CD14-positive monocyte (primary cell): ENCODE measurements around the gene LRRN2. TPM values are rescaled to one million over a fixed set of nuclear protein-coding genes. Genes with fewer than 3 reads are reported as not detected.

ENCODE experiments used
- DNase-seq, 3 donors: peaks; one replicate each; pipeline ENCODE4 v3.0.0-alpha.2; 2011 to 2022
- H2AFZ ChIP-seq: 2 replicates; pipeline ENCODE4 v1.6.0; 2012; ENCODE audit warnings: mild to moderate bottlenecking, low read depth, low read length, inconsistent platforms; ENCODE audit not compliant: insufficient read depth, poor library complexity, severe bottlenecking
- H3K27ac ChIP-seq, 2 donors: 1 replicate in 1 of 2; 2 replicates in 1 of 2; pipeline ENCODE4 v1.5.1; 2012 to 2013; ENCODE audit warnings: low read length in 2 of 2, control low read depth in 1 of 2, inconsistent platforms in 1 of 2, low read depth in 1 of 2, mild to moderate bottlenecking in 1 of 2
- H3K27me3 ChIP-seq, 2 donors: one replicate each; pipeline versions ENCODE4 v1.6.0 to v1.6.1; 2011 to 2013; ENCODE audit warnings: low read length in 2 of 2; ENCODE audit not compliant: control insufficient read depth in 2 of 2, insufficient read depth in 2 of 2
- H3K36me3 ChIP-seq, 2 donors: replicated peaks in 1 of 2; 1 replicate in 1 of 2; 2 replicates in 1 of 2; pipeline versions ENCODE4 v1.5.1 to v1.6.1; 2012 to 2013; ENCODE audit warnings: low read length in 2 of 2, control low read depth in 1 of 2, inconsistent platforms in 1 of 2, mild to moderate bottlenecking in 1 of 2; ENCODE audit not compliant: insufficient read depth in 2 of 2, control insufficient read depth in 1 of 2
- H3K4me1 ChIP-seq, 2 donors: 1 replicate in 1 of 2; 2 replicates in 1 of 2; pipeline versions ENCODE4 v1.5.1 to v1.6.1; 2012 to 2013; ENCODE audit warnings: low read length in 2 of 2, control low read depth in 1 of 2, inconsistent platforms in 1 of 2, mild to moderate bottlenecking in 1 of 2, moderate library complexity in 1 of 2; ENCODE audit not compliant: insufficient read depth in 2 of 2, control insufficient read depth in 1 of 2
- H3K4me2 ChIP-seq: replicated peaks from 2 replicates; pipeline ENCODE3; 2012; ENCODE audit warnings: low read length, moderate library complexity, mild to moderate bottlenecking; ENCODE audit not compliant: poor library complexity, severe bottlenecking; ENCODE audit errors: extremely low read depth
- H3K4me3 ChIP-seq, 3 experiments: fragments of 200-600 bp in 1 of 3; sonication (generic) in 1 of 3; replicated peaks in 1 of 3; 1 replicate in 2 of 3; 2 replicates in 1 of 3; pipeline ENCODE4 v1.5.1; 2011 to 2013; ENCODE audit warnings: low read length in 3 of 3, mild to moderate bottlenecking in 3 of 3, control low read depth in 2 of 3, low read depth in 2 of 3, inconsistent platforms in 1 of 3, moderate library complexity in 1 of 3
- H3K79me2 ChIP-seq: 2 replicates; pipeline ENCODE4 v1.6.0; 2012; ENCODE audit warnings: mild to moderate bottlenecking, control low read depth, inconsistent platforms, low read length, moderate library complexity; ENCODE audit not compliant: insufficient read depth
- H3K9ac ChIP-seq: 2 replicates; pipeline ENCODE4 v1.6.0; 2017; ENCODE audit warnings: low read length, mild to moderate bottlenecking; ENCODE audit not compliant: insufficient read depth, poor library complexity, severe bottlenecking
- H3K9me3 ChIP-seq, 2 donors: replicated peaks in 1 of 2; 1 replicate in 1 of 2; 2 replicates in 1 of 2; pipeline versions ENCODE4 v1.5.1 to v1.6.1; 2012 to 2013; ENCODE audit warnings: low read length in 2 of 2, control low read depth in 1 of 2; ENCODE audit not compliant: control insufficient read depth in 1 of 2, insufficient read depth in 1 of 2
- H4K20me1 ChIP-seq: 2 replicates; pipeline ENCODE4 v1.6.0; 2012; ENCODE audit warnings: mild to moderate bottlenecking, low read length, control low read depth, moderate library complexity; ENCODE audit not compliant: insufficient read depth
- H3K27ac Mint-ChIP-seq, 7 donors: one replicate each; pipeline ENCODE4 v1.8.0; 2020; ENCODE audit warnings: mild to moderate bottlenecking in 7 of 7, mixed read lengths in 7 of 7, moderate library complexity in 6 of 7, inconsistent platforms in 2 of 7
- H3K27me3 Mint-ChIP-seq, 3 donors: one replicate each; pipeline ENCODE4 v1.8.0; 2021 to 2022; ENCODE audit warnings: low read depth in 3 of 3, mild to moderate bottlenecking in 3 of 3, mixed read lengths in 3 of 3, moderate library complexity in 3 of 3, inconsistent platforms in 1 of 3
- H3K36me3 Mint-ChIP-seq, 2 donors: one replicate each; pipeline ENCODE4 v1.8.0; 2020; ENCODE audit warnings: mixed read lengths in 2 of 2, inconsistent platforms in 1 of 2, mild to moderate bottlenecking in 1 of 2
- H3K4me1 Mint-ChIP-seq: one replicate; pipeline ENCODE4 v1.8.0; 2020; ENCODE audit warnings: mild to moderate bottlenecking, mixed read lengths
- H3K4me3 Mint-ChIP-seq, 2 donors: one replicate each; pipeline ENCODE4 v1.8.0; 2020; ENCODE audit warnings: mild to moderate bottlenecking in 2 of 2, mixed read lengths in 2 of 2, moderate library complexity in 1 of 2
- H3K9me3 Mint-ChIP-seq, 7 donors: one replicate each; pipeline ENCODE4 v1.8.0; 2020 to 2022; ENCODE audit warnings: mixed read lengths in 7 of 7, mild to moderate bottlenecking in 6 of 7, moderate library complexity in 6 of 7, inconsistent platforms in 2 of 7
- WGBS: methylation state at CpG from one replicate; pipeline ENCODE4 v1.1.5; 2013; ENCODE audit warnings: missing lambda C conversion rate; ENCODE audit not compliant: insufficient coverage; 5-methylcytosine and 5-hydroxymethylcytosine counted together
- intact Hi-C, 2 donors: fragments of 100-400 bp; cut with micrococcal nuclease; formaldehyde crosslinking; loops; one replicate each; pipeline versions ENCODE4 v1.15.0 to v1.15.1; 2023
- polyA plus RNA-seq, 3 donors: library from polyadenylated mRNA; depleted of rRNA in 1 of 3; unstranded in 2 of 3; stranded (reverse) in 1 of 3; fragments of 300-500 nt in 2 of 3; fragments of >200 nt in 1 of 3; fragmentation: Illumina TruSeq in 2 of 3; gene quantifications; 1 replicate in 2 of 3; 2 replicates in 1 of 3; pipeline ENCODE4 v1.2.3, GENCODE V29; 2012 to 2021
- TF ChIP-seq, protein P1 (sequence below): fragments of 200-600 bp; IDR thresholded peaks from one replicate; pipeline ENCODE4 v1.8.0; 2022; ENCODE audit warnings: antibody characterized with exemption, mild to moderate bottlenecking

Gene LRRN2
- polyA plus RNA-seq, 3 donors: not detected

DNA sequence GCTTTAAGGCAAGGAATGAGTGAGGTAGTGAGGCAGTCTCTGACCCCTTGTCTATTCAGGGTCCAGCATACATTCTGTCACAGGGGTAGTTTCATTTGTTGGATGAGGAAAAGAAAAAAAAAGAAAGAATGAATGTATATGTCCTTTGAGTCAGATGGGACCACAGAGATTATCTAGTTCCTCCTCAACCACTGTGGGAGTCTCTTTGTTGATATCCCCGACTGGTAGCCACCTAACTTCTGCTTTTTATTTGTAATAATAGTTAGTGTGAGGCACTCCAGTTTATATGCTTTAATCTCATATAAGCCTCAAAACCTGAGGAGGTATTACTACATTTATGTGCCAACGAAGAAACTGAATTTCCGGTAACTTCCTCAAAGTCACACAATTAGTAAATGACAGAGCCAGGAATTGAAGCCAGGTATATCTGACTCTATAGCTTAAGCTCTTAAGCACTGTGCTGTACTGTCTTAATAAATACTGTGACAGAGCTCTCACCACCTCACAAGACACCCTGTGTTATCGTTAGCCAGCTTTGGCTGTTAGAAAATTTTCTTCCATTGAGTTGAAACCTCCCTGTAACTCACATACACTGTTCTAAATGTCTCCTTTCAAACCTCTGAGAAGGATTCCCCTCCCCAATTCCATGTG is 87.1 kb downstream of the LRRN2 start:
- 63% methylated on average over 2 of the region's 4 CpGs for WGBS
- Histone ChIP-seq H3K79me2 (no peaks in the 10 kb centered on the region), H3K36me3 (no peaks in the 10 kb centered on the region), H3K27ac (no peak overlapping the region), H4K20me1 (no peaks in the 10 kb centered on the region), H2AFZ (no peak overlapping the region), H3K4me1 (no peaks in the 10 kb centered on the region), H3K27me3 (no peaks in the 10 kb centered on the region), H3K9me3 (no peaks in the 10 kb centered on the region), H3K9ac (no peak overlapping the region), H3K4me3 (no peak overlapping the region), H3K4me2 (no peak overlapping the region)
- TF ChIP-seq, protein P1, sequence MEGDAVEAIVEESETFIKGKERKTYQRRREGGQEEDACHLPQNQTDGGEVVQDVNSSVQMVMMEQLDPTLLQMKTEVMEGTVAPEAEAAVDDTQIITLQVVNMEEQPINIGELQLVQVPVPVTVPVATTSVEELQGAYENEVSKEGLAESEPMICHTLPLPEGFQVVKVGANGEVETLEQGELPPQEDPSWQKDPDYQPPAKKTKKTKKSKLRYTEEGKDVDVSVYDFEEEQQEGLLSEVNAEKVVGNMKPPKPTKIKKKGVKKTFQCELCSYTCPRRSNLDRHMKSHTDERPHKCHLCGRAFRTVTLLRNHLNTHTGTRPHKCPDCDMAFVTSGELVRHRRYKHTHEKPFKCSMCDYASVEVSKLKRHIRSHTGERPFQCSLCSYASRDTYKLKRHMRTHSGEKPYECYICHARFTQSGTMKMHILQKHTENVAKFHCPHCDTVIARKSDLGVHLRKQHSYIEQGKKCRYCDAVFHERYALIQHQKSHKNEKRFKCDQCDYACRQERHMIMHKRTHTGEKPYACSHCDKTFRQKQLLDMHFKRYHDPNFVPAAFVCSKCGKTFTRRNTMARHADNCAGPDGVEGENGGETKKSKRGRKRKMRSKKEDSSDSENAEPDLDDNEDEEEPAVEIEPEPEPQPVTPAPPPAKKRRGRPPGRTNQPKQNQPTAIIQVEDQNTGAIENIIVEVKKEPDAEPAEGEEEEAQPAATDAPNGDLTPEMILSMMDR: no peak
- no peak overlapping the region for H3K27ac Mint-ChIP-seq
- no peak for DNase-seq
- intact Hi-C loops: no loop called here
- peaks cover 5% of the 10 kb centered on the region for H3K4me1 Mint-ChIP-seq
- no peak overlapping the region for H3K4me3 Mint-ChIP-seq
- H3K27me3 Mint-ChIP-seq: peaks cover 1 to 2% (median 1%) of the 10 kb centered on the region in 3 donors
- peaks cover 10 to 13% of the 10 kb centered on the region in 2 donors for H3K36me3 Mint-ChIP-seq
- peaks cover 0 to 1% (median 0%) of the 10 kb centered on the region in 7 donors for H3K9me3 Mint-ChIP-seq

DNA sequence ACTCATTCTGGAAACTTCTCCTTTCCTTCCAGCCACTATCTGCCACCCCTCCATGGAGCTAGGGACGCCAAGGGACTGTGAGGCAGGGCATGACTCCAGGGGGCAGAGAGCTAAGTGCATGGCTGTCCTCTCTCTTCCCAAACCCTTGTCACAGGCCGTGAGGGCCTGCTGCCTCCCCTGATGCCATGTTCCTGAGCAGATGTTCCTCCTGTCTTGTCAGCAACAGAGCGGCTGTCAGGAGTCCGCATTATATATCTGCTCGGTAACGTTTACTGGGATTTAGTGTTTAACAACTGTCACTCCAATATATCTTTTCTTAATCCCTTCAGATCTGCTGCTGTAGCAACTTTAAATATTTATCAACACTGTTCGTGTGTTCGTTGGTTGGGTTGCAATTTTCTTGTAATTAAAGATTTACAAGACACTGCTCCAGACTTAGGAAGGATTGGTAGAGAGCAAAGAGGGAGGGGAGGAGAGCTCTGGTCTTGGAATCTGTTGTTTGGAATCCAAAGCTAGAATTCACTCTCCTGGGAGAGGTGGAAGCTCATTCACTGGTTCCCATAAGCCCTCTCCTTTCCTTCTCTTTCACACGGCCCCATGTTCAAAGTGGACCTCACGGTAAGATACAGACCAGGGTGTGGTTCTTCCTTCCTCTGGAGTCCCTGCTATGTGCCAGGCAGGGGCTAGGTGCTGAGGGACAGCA is 93.1 kb downstream of the LRRN2 start:
- Histone ChIP-seq H4K20me1 (no peaks in the 10 kb centered on the region), H3K4me3 (no peak overlapping the region), H3K79me2 (no peaks in the 10 kb centered on the region), H3K27me3 (no peaks in the 10 kb centered on the region), H3K36me3 (no peaks in the 10 kb centered on the region), H3K27ac (no peak overlapping the region), H3K4me2 (no peak overlapping the region), H3K9ac (no peak overlapping the region), H3K9me3 (no peaks in the 10 kb centered on the region), H3K4me1 (no peaks in the 10 kb centered on the region), H2AFZ (no peak overlapping the region)
- H3K4me1 Mint-ChIP-seq: no peaks in the 10 kb centered on the region
- TF ChIP-seq, protein P1: no peak
- intact Hi-C loops: no loop called here
- peaks cover 2 to 4% (median 2%) of the 10 kb centered on the region in 3 donors for H3K27me3 Mint-ChIP-seq
- peaks cover 10 to 15% of the 10 kb centered on the region in 2 donors for H3K36me3 Mint-ChIP-seq
- H3K27ac Mint-ChIP-seq: no peak overlapping the region
- no peaks in the 10 kb centered on the region for H3K9me3 Mint-ChIP-seq
- DNase-seq: no peak
- H3K4me3 Mint-ChIP-seq: no peak overlapping the region
- WGBS: 74% methylated on average over 5 of the region's 10 CpGs
